ENCODE measurements around the gene ETS1.

DNA sequence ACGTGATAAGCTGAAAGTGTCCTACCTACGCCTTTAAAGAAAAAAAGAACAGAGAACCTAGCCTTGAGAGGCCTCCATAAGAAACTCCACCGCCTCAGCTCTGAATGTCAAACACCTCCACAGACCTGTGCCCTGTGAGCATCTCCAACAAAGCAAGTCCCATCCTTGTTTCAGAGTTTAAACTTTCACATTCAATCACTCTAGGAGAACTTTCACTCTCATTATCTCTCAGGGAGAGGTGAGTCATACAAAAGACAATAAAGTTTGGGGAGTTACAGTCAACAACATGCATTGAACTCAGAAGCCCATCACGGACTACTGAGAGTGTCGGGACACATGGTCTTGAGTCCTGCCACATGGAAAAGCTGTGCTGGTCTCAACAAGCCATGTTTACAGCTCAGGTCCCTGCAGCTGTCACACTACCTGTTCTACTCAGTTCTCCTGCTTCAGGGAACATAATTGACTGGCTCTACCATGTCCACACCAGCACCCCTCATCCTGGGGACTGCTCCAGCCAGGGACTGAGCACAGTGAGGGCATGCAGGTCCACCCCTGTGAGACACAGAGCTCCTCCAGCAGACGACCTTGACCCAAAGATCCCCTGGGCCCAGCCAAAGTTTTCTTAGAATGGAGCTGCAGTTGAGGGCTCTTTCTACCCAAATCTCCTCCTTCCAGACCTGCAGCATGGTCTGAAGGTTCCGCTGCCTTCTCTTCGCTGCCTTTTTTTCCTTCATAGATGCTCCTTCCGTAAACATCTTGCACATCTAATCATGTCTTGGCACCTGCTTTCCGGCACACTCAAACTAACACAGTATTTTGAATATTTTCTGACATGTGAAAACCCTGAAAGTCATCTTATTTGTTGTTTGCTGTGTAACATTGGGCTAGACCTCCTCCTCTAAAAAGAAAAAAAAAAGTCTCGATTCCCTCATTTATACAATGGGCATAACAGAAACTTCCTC, 114.9 kb downstream of the ETS1 start:
- no peak for TF ChIP-seq CTCF (IDR thresholded peaks at IDR 0.05)
- no peak for TF ChIP-seq EZH2 (IDR thresholded peaks at IDR 0.05)
